Esophagus squamous epithelium (tissue), 4 donors: ENCODE measurements around the gene GAK.
"Not testable (repeated sequence)": the region's sequence is repeated elsewhere in the genome, so short reads cannot be mapped to it uniquely, and the experiment has no call there.

Experiments
- CTCF ChIP-seq, 6 experiments: fragments of 450-650 bp in 4 of 6; fragments of 200-600 bp in 2 of 6; sonication (generic) in 2 of 6; IDR thresholded peaks; one replicate each; pipeline ENCODE4 v1.5.1; 2016 to 2019; ENCODE audit warnings: antibody characterized with exemption in 6 of 6, mild to moderate bottlenecking in 4 of 6, moderate library complexity in 4 of 6
- POLR2A ChIP-seq, 4 donors: fragments of 450-650 bp; IDR thresholded peaks; one replicate each; pipeline ENCODE4 v1.6.1; 2017; ENCODE audit warnings: antibody characterized with exemption in 4 of 4, mild to moderate bottlenecking in 4 of 4, moderate library complexity in 3 of 4

GRCh38 chr4:919004-919680 lies 13.0 kb downstream of the GAK start:
- not testable (repeated sequence) for TF ChIP-seq CTCF, POLR2A (IDR thresholded peaks at IDR 0.05)
